IPS DF 4.7 (cell line): ENCODE measurements around the gene STK32A.
"Not testable (repeated sequence)": the region's sequence is repeated elsewhere in the genome, so short reads cannot be mapped to it uniquely, and the experiment has no call there.

ENCODE experiments used
- DNase-seq: peaks from one replicate; pipeline ENCODE4 v3.0.0-alpha.2; 2013; ENCODE audit warnings: low spot score; ENCODE audit errors: extremely low read depth

Gene STK32A

DNA sequence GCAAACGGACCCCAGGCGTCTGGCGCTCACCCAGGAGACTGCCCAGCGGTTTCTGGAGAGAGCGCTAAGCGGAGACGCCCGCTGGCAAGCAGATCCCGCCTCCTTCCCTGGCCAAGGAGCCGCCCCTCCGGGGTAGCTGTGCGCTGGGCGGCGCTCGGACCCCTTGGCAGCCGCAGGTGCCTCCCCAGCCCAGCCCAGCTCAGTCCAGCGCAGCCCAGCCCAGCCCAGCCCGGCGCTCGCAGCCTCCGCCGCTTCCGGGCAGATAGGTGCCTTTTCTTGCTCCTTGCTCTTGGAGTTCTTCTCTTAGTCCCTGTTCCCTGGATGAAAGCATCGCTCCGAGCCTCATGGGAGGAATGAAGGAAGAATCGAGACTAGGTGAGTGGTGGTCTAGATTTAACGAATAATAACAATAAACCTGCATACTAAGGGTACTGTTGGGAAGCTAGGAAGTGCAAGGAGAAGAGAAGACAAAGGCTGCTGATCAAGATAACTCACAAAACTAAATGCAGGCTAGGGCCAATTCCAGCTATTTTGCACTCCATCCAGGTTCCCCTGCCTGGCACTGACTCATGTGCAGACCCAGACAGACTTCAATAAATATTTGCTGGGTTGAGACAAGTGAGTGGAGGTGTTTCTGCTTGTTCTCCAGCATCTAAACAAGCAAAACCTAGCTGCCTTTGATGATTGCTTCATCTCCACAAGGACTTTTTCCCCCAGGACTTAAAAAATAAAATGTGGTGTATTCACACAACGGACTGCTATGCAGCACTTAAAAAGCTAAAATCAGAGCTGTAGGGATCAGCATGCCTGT is at the start of gene STK32A:
TSS of gene STK32A (plus strand) at position 202 of the 811 bp plus-strand sequence. CDS start 4,609 bp downstream, outside the sequence.
- no peak for DNase-seq

DNA sequence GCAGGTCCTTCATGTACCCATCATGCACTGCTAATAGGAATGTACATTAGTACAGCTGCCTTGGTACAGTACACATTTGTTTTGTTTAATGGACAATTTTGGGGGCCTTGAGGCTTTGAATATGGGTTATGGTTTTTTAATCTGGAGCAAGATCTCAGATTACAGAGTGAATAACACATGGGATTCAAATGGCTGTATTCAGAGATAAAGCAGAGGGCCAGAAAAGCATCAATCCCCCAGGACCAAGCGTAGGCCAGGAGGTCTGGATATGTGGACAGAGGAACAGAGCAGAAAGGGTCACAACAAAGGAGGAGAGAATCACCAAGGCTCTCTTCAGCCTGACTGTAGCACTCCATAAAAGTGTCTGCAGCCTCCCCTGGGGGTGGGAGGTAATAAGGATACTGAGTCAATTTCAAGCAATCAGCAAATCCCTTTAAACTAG is 47.7 kb upstream of the STK32A start:
- no peak for DNase-seq

DNA sequence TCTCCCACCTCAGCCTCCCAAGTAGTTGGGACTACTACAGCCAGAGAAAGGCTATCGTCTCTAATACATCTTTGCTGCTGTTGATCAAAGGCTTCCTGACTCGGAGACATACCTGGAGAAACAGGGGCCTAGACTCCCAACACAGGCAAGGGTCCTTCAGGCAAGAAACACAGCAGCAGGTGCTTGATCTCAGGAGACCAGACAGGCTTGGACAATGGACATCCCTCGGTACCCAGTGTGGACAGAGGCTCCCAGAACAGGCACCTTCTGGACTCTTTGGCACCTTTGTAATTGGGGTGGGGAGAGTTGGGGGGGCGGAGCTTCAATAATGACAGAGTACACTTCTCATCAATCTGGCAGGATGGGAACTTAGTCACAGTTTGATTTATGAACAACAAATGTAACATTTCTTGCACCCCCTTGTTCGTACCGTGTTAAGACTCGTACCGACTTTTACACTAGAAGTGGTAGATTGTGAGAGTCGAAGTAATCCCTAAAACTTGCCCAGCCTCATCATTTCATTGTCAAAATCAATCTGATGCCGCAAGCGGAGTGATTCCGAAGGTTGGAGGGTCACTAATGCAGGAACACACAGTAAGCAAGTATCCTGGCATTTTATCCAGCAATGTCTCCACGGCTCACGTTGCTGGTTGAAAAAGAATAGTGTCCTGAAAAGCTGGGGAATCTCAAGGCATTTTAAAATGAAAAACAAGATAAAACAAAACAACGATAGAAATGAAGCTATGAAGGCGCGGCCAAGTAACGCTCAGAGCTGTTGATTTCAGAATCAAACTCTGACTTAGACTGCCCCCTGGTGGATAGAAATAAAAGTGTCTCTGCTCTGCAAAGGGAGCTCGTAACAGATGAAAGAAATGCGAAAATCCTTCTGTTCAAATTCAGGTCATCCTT is 46.4 kb upstream of the STK32A start:
- DNase-seq: peak; percentile 33

DNA sequence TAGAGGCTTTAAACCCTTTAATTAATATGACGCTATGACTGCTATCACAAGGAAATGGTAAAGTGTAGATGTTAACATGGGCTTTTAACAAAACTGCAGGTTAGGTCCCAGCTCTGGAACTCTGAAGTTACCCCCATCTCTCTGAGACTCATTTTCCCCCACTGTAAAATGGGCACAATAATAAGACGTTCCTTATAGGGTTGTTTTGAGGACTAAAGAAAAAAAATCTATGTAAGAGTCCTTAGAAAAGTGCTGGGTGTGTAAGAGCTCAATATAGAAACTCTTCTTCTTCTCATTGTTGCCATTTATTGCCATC is 45.8 kb upstream of the STK32A start:
- DNase-seq: no peak

DNA sequence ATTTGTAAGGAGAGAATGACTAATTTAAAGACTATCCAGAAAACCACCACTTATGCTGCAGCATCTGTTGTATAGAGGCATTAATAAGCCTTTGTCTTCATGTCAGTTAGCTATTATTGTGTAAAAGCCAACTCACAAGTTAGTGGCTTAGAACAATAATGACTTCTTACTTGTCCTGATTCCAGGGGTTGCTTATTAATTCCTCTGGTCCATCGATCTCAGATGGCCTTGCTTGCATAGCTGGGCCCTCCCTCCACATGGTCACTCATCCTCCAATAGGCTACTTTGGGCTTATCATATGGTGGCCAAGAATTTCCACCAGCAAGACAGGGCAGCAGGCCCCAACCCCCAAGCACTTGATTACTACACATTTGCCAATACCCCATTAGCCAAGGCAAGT is 44.5 kb upstream of the STK32A start:
- DNase-seq: no peak

DNA sequence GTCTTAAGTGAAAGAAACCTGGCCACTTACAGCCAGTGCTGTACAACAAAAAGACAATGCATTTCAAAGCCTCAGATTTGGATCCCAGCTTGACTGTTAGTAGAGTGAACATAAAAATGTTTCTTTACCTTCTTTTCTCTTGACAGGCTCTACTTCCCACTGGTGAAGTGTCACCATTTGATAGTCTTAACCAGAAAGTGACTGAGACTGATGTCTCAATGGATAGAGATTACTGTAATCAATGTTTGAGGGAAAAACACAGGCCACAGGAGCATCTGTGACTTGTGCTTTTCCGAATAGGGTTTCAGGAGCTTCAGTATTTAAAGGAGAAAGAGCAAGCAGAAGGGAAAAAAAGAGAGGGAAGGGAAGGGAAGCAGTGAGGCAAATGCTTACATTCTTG is 41.7 kb upstream of the STK32A start:
- no peak for DNase-seq

DNA sequence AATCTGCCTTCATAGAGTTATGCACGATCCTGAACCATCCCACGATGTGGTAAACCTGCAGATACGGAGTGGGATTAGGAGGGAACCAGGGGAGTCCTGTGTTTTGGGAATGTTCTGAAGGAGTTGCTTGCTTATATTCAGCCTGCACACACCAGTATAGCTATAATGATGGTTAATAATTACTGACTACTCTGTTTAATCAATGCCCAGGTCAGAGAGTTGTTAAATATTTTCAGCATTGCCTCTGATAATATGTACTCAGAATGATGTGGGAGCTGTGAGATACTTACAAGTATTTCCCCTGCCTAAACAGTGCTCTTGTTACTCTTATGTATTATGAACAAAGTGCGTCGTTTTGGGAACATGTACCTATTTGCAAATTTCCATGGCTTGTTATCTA is 34.8 kb upstream of the STK32A start:
- DNase-seq: no peak

DNA sequence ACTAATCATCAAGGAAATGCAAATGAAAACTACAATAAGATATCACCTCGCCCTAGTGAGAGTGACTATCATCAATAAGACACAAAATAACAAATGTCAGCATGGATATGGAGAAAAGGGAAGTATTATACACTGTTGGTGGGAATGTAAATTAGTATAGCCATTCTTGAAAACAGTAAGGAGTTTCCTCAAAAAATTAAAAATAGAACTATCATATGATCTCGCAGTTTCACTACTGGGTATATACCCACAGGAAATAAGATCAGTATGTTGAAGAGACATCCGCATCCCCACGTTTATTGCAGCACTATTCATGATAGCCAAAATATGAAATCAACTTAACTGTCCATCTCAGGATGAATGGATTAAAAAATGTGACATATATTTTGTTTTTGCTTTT is 31.6 kb upstream of the STK32A start:
- no peak for DNase-seq

DNA sequence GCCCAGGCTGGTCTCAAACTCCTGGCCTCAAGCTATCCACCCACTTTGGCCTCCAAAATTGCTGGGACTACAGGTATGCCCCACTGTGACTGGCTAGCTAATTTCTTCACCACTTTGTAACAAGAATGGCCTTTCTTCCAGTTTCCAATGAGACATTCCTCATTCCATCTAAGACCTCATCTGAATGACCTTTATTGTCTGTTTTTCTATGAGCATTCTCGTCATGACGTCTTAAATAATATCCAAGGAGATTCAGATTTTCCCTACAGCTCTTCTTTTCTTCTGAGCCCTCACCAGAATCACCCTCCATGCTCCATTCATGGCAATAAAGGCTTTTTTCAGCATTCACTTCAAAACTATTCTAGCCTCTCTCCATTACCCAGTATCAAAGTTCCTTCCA is 30.2 kb upstream of the STK32A start:
- DNase-seq: no peak

DNA sequence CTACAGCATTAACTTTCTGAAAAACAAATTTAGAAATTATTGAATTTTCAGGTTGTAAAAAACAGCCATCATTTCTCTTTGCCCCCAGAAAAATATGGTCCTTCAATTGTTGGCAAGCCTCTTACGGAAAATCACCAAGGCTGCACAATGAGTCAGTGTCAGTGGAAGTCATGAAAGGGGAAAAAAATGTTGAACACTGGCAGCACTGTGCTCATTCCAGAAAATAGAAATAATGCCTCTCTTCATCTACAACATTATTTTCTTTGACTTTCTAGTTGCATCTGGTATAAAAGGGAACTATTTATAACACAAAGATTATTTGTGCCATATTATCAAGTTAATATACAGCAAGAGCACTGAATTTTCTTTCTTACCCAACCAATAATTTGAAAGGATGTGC is 26.7 kb upstream of the STK32A start:
- no peak for DNase-seq

DNA sequence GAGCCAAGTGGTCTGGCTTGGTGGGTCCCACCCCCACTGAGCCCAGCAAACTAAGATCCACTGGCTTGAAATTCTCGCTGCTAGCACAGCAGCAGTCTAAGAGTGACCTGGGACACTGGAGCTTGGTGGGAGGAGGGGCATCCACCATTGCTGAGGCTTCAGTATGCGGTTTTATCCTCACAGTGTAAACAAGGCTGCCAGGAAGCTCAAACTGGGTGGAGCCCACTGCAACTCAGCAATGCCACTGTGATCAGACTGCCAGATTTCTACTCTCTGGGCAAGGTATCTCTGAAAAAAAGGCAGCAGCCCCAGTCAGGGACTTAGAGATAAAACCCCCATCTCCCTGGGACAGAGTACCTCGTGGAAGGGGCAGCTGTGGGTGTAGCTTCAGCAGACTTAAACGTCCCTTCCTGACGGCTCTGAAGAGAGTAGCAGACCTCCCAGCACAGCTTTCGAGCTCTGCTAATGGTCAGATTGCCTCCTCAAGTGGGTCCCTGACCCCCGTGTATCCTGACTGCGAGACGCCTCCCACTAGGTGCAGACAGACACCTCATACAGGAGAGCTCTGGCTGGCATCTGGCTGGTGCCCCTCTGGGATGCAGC is 18.2 kb upstream of the STK32A start:
- DNase-seq: no peak

DNA sequence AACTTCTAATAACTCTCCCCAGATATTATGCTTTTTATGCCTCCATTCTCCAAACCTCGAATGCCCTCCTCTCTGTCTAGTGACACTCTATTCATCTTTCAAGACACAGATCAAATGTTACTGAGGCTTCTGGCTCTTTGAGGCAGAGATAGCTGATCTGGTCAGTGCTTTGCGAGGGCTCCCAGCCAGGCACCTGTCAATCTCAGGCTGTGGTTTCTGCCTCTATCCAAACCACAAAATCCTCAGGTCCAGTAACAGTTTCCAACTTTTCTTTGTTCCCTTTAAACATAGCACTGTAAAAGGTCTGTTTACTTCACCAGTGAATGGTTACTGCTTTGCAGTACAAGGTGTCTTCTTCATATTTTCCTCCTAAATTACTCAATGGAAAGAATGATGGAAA is 11.5 kb upstream of the STK32A start:
- no peak for DNase-seq

DNA sequence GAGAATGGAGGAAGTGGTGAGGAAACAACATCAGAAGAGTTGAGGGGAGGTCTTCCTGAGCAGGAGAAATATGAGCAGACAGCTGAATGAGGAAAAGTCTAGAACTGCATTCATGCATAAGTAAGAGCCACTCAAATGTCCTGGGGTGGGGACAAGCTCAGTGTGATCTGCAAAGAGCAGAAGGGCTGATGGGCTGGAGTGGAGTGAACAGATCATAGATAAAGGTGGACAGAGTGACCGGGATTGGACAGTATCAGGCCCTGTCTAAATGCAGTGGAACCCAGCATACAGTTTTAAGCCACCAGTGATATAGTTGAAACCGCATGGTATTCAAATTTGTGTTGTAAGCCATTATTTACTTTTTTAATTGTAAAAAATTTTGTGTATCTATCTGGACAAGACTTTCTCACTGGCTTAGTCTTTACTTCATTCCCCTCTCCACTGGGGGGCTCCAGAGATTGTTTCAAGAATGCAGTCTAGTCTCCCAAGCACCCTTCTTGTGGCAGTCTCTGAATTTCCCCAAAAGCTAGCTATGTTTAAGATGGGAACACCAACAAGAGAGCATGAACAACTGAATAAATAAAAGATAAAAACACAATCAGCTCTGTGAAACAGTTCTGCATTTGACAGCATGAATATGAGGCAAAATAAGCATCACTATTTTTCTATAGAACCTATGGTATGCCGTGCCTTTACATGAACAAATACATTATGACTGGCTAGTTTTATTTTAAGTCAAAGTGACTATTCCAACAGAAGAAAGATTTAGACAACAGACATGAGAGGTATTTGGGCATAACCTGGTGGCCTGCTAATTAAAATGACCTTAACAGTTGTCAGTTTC is 10.7 kb upstream of the STK32A start:
- DNase-seq: no peak

DNA sequence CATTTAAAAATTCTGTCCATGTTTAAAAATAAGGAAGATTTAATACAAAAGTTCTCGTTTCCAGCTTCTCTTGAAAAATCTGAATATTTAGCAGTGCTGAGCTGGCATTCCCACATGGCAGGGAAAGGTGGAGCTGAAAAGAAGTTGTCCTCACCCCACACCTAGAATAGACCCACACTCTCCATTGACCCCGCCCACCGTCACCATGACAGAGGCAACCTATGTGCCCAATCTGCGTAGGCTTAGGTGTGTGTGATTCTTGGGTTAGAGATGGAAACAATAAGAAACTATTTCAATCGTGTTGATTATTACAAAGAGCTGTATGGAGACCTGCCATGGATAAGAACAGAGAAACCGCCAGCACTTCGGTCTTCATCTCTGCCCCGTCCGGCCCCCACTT is 8.9 kb upstream of the STK32A start:
- no peak for DNase-seq

DNA sequence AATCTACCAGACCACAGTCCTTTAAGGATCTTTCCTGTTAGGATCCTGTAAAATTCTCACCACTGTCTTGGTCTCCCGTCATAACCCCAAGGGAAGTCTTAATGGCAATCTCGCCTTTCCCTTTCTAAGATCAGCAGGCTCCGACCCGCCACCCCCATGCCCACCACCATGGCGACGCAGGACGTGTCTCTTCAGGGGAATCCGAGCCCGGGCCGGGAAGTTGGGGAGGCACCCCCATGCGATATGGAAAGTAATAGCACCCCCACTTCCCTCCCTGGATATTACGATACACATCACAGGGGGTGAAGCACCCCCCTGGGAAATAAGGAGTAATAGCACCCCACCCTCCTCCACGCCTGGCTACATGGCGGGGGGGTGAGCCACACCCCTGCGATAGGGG is 8.3 kb upstream of the STK32A start:
- no peak for DNase-seq

DNA sequence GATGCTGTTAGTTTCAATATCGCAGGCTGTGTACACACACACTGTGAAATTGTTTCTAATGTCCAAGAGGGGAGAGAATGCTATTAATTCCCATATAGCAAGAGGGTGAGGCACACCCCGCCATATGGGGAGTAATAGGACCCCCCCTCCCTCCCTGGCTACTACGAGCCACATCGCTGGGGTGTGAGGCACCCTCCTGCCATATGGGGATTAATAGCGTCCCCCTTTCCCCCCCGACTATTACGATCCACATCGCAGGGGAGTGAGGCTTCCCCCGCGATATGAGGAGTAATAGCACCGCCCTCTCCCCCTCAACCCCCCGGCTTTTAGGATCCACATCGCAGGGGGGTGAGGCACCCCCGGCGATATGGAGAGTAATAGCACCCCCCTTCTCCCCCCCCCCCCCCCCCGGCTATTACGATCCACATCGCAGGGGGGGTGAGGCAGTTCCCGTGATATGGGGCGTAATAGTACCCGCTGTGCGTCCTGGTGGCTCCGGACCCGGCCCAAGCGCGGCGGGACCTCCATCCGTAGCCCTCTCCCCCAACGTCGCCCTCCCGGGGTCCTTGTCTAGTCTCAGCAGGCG is 494 bp upstream of the STK32A start:
- no peak for DNase-seq

DNA sequence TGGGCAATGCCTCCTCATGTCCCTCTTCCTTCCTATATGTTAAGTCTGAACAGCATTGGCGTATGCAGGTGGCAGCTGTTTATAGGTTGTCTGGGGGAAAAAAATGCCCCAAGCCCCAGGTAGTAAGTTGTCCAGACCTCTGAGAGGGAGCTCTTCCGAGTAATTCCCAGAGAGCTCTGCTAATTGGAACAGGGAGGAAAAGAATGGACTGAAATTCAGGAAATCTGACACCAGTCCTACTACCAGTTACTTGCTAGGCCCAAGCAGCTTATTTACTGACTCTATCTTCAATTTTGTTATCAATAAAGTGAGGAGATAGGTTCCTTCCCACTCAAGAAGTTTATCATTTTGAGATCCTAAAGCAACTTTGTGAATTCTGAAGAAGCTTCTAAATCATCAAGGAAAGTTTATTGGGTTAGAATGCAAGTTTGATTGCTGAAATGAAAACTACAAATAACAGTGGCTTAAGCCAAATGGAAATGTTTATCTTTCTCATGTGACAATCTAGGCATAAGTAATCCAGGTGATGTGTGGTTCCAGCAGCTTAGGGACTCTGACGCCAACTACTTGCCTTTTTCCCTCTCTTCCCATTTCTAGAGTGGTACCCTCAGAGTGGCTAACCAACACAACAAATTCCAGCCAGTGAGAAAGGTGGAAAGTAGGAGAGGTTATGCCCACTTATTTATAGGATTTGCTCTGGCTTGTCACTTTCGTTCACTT is 5.6 kb downstream of the STK32A start:
- DNase-seq: no peak

DNA sequence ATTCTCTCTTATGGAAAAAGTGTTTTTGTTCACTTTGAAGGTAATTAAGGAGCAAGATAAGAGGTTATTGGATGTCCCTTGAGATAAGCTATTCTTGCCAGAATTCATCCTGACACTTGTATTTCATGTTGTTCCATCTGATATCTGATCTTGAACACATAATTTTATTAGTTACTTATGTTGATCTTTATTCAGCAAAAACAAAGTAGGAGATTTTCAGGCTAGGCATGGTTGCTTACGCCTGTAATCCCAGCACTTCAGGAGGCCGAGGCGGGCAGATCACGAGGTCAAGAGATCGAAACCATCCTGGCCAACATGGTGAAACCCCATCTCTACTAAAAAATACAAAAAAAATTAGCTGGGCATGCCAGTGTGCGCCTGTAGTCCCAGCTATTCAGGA is 8.4 kb downstream of the STK32A start:
- not testable (repeated sequence) for DNase-seq

DNA sequence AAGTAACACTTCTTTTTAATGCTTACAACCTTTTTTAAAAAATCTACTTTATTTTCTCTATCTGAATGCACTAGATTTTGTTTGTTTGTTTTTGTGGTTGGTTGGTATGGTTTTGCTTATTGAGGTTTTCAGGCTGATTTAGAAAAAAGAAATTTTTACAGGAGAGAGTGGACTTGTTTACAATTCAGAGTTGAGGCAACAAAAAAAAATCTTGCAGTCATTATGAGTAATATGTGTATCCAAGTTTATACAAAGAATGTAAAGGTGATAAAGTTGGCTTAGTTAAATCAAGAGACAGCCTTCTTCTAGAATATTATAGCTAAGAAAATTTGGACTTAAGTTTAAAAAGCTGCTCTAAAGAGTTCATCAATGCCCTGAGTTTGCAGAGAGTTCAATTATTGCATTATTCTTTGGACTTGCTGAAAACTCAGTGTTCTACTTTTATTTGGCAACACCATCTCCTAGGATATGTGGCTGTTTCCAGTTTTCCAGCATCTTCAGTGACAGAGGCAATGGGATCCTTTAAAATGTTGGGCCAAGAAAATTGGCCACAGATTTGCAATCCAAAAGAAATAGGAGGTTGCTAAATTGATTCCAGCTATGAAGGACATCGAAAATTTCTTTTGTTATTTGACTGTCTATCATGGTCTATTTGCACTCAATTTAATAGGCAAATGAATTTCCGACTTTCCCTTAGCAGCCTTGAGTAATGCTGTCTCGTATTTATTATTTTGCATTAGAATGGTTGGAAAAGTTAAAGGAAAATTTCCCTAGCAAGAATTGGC is 10.7 kb downstream of the STK32A start:
- no peak for DNase-seq
